IMR-90 (cell line): Measurements from ENCODE around the gene CORO1C. TPM values are rescaled to one million over a fixed set of nuclear protein-coding genes. Genes with fewer than 3 reads are reported as not detected.
A peak's percentile ranks its signal among the peaks of the same experiment; 100 is the strongest.

ENCODE experiments used
- ATAC-seq: fragments of 200-7000 bp; cut with Tn5 transposase; 2 replicates; pipeline ENCODE4 v1.9.1; 2020; ENCODE audit warnings: low read depth, mild to moderate bottlenecking, moderate library complexity
- BruUV-seq: library from RNA; stranded (reverse); fragments of 400-500 nt; replicated peaks from 2 replicates; lab custom pipeline; 2021; lab: Mats Ljungman, UMichigan
- CTCF ChIA-PET: fragments of 300-600 bp; formaldehyde crosslinking; extraction: SDS; loops from one replicate; lab custom pipeline; 2021; ENCODE audit warnings: antibody characterized with exemption; lab: Yijun Ruan, JAX
- POLR2A ChIA-PET: fragments of 300-600 bp; sonication (Branson Sonifier 250); formaldehyde crosslinking; loops from one replicate; lab custom pipeline; 2022; ENCODE audit warnings: antibody characterized with exemption; ENCODE audit not compliant: unreplicated experiment; lab: Charles Lee
- DNase-seq: peaks from one replicate; pipeline ENCODE4 v3.0.0; 2013
- H2AFZ ChIP-seq: replicated peaks from 2 replicates; pipeline ENCODE3; 2013; ENCODE audit warnings: low read length, mild to moderate bottlenecking; ENCODE audit not compliant: poor library complexity
- H2AK5ac ChIP-seq: 2 replicates; pipeline ENCODE4 v1.6.1; 2013; ENCODE audit warnings: low read depth, low read length, inconsistent platforms
- H2AK9ac ChIP-seq: replicated peaks from 2 replicates; pipeline ENCODE3; 2013; ENCODE audit warnings: mild to moderate bottlenecking, low read depth, low read length, moderate library complexity; ENCODE audit not compliant: poor library complexity
- H2BK120ac ChIP-seq: 2 replicates; pipeline ENCODE4 v1.6.1; 2013; ENCODE audit warnings: low read depth, low read length, inconsistent platforms
- H2BK15ac ChIP-seq: 3 replicates; pipeline ENCODE4 v1.6.1; 2013; ENCODE audit warnings: low read depth, low read length, inconsistent platforms
- H2BK20ac ChIP-seq: 2 replicates; pipeline ENCODE4 v1.6.1; 2013; ENCODE audit warnings: low read depth, mild to moderate bottlenecking, inconsistent platforms, low read length, moderate library complexity
- H2BK5ac ChIP-seq: 2 replicates; pipeline ENCODE4 v1.6.1; 2013; ENCODE audit warnings: mild to moderate bottlenecking, low read depth, low read length, inconsistent platforms; ENCODE audit not compliant: poor library complexity, severe bottlenecking
- H3K14ac ChIP-seq: replicated peaks from 2 replicates; pipeline ENCODE4 v1.6.1; 2013; ENCODE audit warnings: low read depth, low read length, inconsistent platforms
- H3K18ac ChIP-seq: 2 replicates; pipeline ENCODE4 v1.6.1; 2013; ENCODE audit warnings: low read depth, low read length, control low read depth
- H3K23ac ChIP-seq: 2 replicates; pipeline ENCODE4 v1.6.1; 2013; ENCODE audit warnings: low read depth, low read length, inconsistent platforms
- H3K27ac ChIP-seq: 2 replicates; pipeline ENCODE4 v1.5.1; 2013; ENCODE audit warnings: mild to moderate bottlenecking, control low read depth, low read length; ENCODE audit not compliant: insufficient read depth
- H3K27me3 ChIP-seq: 2 replicates; pipeline ENCODE4 v1.6.1; 2013; ENCODE audit warnings: low read length; ENCODE audit not compliant: control insufficient read depth, insufficient read depth
- H3K36me3 ChIP-seq: 2 replicates; pipeline ENCODE4 v1.6.1; 2013; ENCODE audit warnings: low read length, mixed read lengths; ENCODE audit not compliant: control insufficient read depth, insufficient read depth
- H3K4ac ChIP-seq: 2 replicates; pipeline ENCODE4 v1.6.1; 2013; ENCODE audit warnings: low read depth, low read length, inconsistent platforms
- H3K4me1 ChIP-seq: 2 replicates; pipeline ENCODE4 v1.6.1; 2013; ENCODE audit warnings: low read length, mixed read lengths; ENCODE audit not compliant: control insufficient read depth, insufficient read depth
- H3K4me2 ChIP-seq: 2 replicates; pipeline ENCODE4 v1.6.1; 2013; ENCODE audit warnings: low read depth, mild to moderate bottlenecking, control low read depth, low read length, moderate library complexity
- H3K4me3 ChIP-seq: 2 replicates; pipeline ENCODE4 v1.5.1; 2013; ENCODE audit warnings: low read depth, mild to moderate bottlenecking, control low read depth, low read length, moderate library complexity; ENCODE audit not compliant: insufficient read depth
- H3K56ac ChIP-seq: 2 replicates; pipeline ENCODE4 v1.6.1; 2013; ENCODE audit warnings: low read length, inconsistent platforms; ENCODE audit not compliant: insufficient read depth; ENCODE audit errors: extremely low read depth
- H3K79me1 ChIP-seq, 2 experiments: 2 replicates each; pipeline ENCODE4 v1.6.1; 2013; ENCODE audit warnings: low read length in 2 of 2, inconsistent platforms in 1 of 2, low read depth in 1 of 2
- H3K9ac ChIP-seq: 2 replicates; pipeline ENCODE4 v1.6.1; 2013; ENCODE audit warnings: low read depth, low read length, control low read depth
- H3K9me1 ChIP-seq: 2 replicates; pipeline ENCODE4 v1.6.1; 2013; ENCODE audit warnings: low read length, inconsistent platforms; ENCODE audit not compliant: insufficient read depth
- H3K9me3 ChIP-seq: 2 replicates; pipeline ENCODE4 v1.6.1; 2013; ENCODE audit warnings: low read length; ENCODE audit not compliant: control insufficient read depth, insufficient read depth
- H4K20me1 ChIP-seq: 2 replicates; pipeline ENCODE4 v1.6.1; 2013; ENCODE audit warnings: low read length, inconsistent platforms; ENCODE audit not compliant: insufficient read depth
- H4K5ac ChIP-seq: 2 replicates; pipeline ENCODE4 v1.6.1; 2013; ENCODE audit warnings: mild to moderate bottlenecking, low read depth, low read length, control low read depth
- H4K8ac ChIP-seq, 2 experiments: 2 replicates each; pipeline ENCODE4 v1.6.1; 2013; ENCODE audit warnings: low read depth in 2 of 2, low read length in 2 of 2, control low read depth in 1 of 2, inconsistent platforms in 1 of 2
- H4K91ac ChIP-seq: 2 replicates; pipeline ENCODE4 v1.6.1; 2013; ENCODE audit warnings: low read depth, low read length, inconsistent platforms; ENCODE audit not compliant: insufficient read depth
- CHD1 ChIP-seq: IDR thresholded peaks from 2 replicates; pipeline ENCODE4 v1.6.1; 2012; ENCODE audit warnings: low read depth, low read length, improper control_type of control experiment
- CTCF ChIP-seq: conservative IDR thresholded peaks from 2 replicates; pipeline ENCODE4 v1.5.1; 2012; ENCODE audit warnings: mild to moderate bottlenecking, low read depth, low read length, improper control_type of control experiment
- MAFK ChIP-seq: IDR thresholded peaks from 2 replicates; pipeline ENCODE4 v1.6.1; 2012; ENCODE audit warnings: low read depth, low read length, improper control_type of control experiment
- POLR2A ChIP-seq: IDR thresholded peaks from 2 replicates; pipeline ENCODE4 v1.6.1; 2012; ENCODE audit warnings: mild to moderate bottlenecking, low read depth, low read length
- RCOR1 ChIP-seq: IDR thresholded peaks from 2 replicates; pipeline ENCODE4 v1.6.1; 2012; ENCODE audit warnings: mild to moderate bottlenecking, low read length, improper control_type of control experiment; ENCODE audit not compliant: insufficient replicate concordance
- WGBS, 2 experiments: methylation state at CpG; one replicate each; pipeline versions ENCODE4 v1.1.5 to v1.1.7; 2013; ENCODE audit warnings: missing lambda C conversion rate in 2 of 2; ENCODE audit not compliant: insufficient read length in 1 of 2; ENCODE audit errors: extremely low coverage in 2 of 2; 5-methylcytosine and 5-hydroxymethylcytosine counted together
- dilution Hi-C: fragments of 300-500 bp; cut with HindIII; formaldehyde crosslinking; loops from one replicate; pipeline ENCODE4 v1.14.3; 2018; ENCODE audit warnings: low sequenced_read_pairs; ENCODE audit not compliant: unreplicated experiment
- in situ Hi-C: fragments of 300-500 bp; cut with MboI; formaldehyde crosslinking; loops from 3 replicates; pipeline ENCODE4 v1.14.3; 2019; ENCODE audit warnings: low sequenced_read_pairs, inconsistent platforms, mixed read lengths
- intact Hi-C: fragments of 100-400 bp; cut with micrococcal nuclease; formaldehyde crosslinking; loops from 2 replicates; pipeline ENCODE4 v1.10.0; 2022
- polyA plus RNA-seq, 3 experiments: library from polyadenylated mRNA; depleted of rRNA; stranded (reverse); fragments of >200 nt; gene quantifications; 2 replicates each; pipeline ENCODE4 v1.2.3, GENCODE V29; 2012; ENCODE audit warnings: low replicate concordance in 1 of 3
- total RNA-seq: library from RNA; depleted of rRNA; stranded (reverse); fragments of >200 nt; gene quantifications from 2 replicates; pipeline ENCODE4 v1.2.3, GENCODE V29; 2012

The CORO1C gene
- total and polyA plus RNA-seq, 2 of the 4 experiments (the other 2 are of a cell fraction) = 675 to 1,100 TPM

GRCh38 chr12:108610856-108611605 is 120.3 kb downstream of the CORO1C start:
- Histone ChIP-seq H4K5ac (no peak overlapping the region; the same call in 1 of the 2 replicates), H3K27ac (no peak overlapping the region), H2BK20ac (peak overlapping the region; percentile 85; the same call in 1 of the 2 replicates), H3K9me3 (peaks cover 2% of the 10 kb centered on the region; the same call in 1 of the 2 replicates), H3K4me3 (no peak overlapping the region), H3K56ac (no peak overlapping the region), H3K27me3 (no peaks in the 10 kb centered on the region), H3K4me1 (peaks cover 16% of the 10 kb centered on the region), H3K9ac (no peak overlapping the region), H2AK9ac (peak overlapping the region; percentile 56), H3K9me1 (peaks cover 4% of the 10 kb centered on the region; the same call in 1 of the 2 replicates), H4K8ac (peak overlapping the region in 1 of 2 experiments; percentile 63; a peak in 1 of 4 replicates), H3K79me1 (peaks cover 0 to 5% of the 10 kb centered on the region in 2 experiments; a peak in 1 of 4 replicates), H2BK15ac (peak overlapping the region; percentile 46; the same call in 1 of the 3 replicates), H3K4ac (peak overlapping the region; percentile 86), H4K20me1 (no peaks in the 10 kb centered on the region), H3K36me3 (no peaks in the 10 kb centered on the region), H3K14ac (peak overlapping the region; percentile 47; the same call in 1 of the 2 replicates), H2BK120ac (peak overlapping the region; percentile 93), H3K23ac (no peak overlapping the region), H2AK5ac (peak overlapping the region; percentile 67), H3K18ac (no peak overlapping the region), H3K4me2 (no peak overlapping the region), H2AFZ (peak overlapping the region; percentile 1), H4K91ac (peak overlapping the region; percentile 85; the same call in 1 of the 2 replicates), H2BK5ac (no peak overlapping the region)
- ChIA-PET POLR2A (no interaction called here), CTCF (interaction anchor here (2.0 kb wide), 1 partner anchor 47 kb away, joined by 4 read pairs; no protein-coding TSS in a partner anchor)
- dilution Hi-C loops = no loop called here
- BruUV-seq = no TSS peak
- in situ Hi-C loops = no loop called here
- WGBS, 2 experiments = 92% methylated on average over 11 of the region's 15 CpGs; no CpG with 5 or more reads in 1 of the 2 experiments
- intact Hi-C loops = loop anchor here (2.0 kb wide), 1 partner anchor 340 kb away; no protein-coding TSS in a partner anchor
- no peak for DNase-seq
- no peak for TF ChIP-seq MAFK
- TF ChIP-seq POLR2A = no peak
- TF ChIP-seq CHD1 = no peak
- no peak for TF ChIP-seq CTCF
- no peak for TF ChIP-seq RCOR1
- no peak for ATAC-seq
